HCT116 (cell line): ENCODE measurements around the gene GRIK3. TPM values are rescaled to one million over a fixed set of nuclear protein-coding genes. Genes with fewer than 3 reads are reported as not detected.

Experiments
- ATAC-seq: fragments of 200-7000 bp; cut with Tn5 transposase; 2 replicates; pipeline ENCODE4 v1.9.1; 2020; ENCODE audit warnings: mild to moderate bottlenecking, moderate library complexity
- BruUV-seq: library from RNA; stranded (reverse); fragments of 400-500 nt; replicated peaks from 2 replicates; lab custom pipeline; 2021; lab: Mats Ljungman, UMichigan
- CTCF ChIA-PET: fragments of 300-600 bp; sonication (Branson Sonifier 250); formaldehyde crosslinking; loops from one replicate; lab custom pipeline; 2021; ENCODE audit warnings: antibody characterized with exemption; lab: Charles Lee
- POLR2A ChIA-PET: fragments of 300-600, 350-600 bp; sonication (Branson Sonifier 250); formaldehyde crosslinking; loops from one replicate; lab custom pipeline; 2021; ENCODE audit warnings: antibody characterized with exemption; lab: Charles Lee
- RAD21 ChIA-PET, 2 experiments: fragments of 300-600 bp; sonication (Branson Sonifier 250); formaldehyde crosslinking; loops; one replicate each; lab custom pipeline; 2023; ENCODE audit warnings: low total read pairs in 2 of 2; ENCODE audit not compliant: uncharacterized antibody in 2 of 2, unreplicated experiment in 2 of 2, low non-redundant PET in 1 of 2; lab: Charles Lee
- DNase-seq: peaks from one replicate; pipeline ENCODE4 v3.0.0-alpha.2; 2010; ENCODE audit warnings: low read depth, low spot score
- H2AFZ ChIP-seq: fragments of 200-600 bp; shearing (Covaris generic), sonication (generic); 2 replicates; pipeline ENCODE4 v1.6.1; 2017; ENCODE audit warnings: low read depth, mixed run types, mixed read lengths, antibody characterized with exemption, low read length; ENCODE audit not compliant: poor library complexity, severe bottlenecking
- H3K27ac ChIP-seq: 2 replicates; pipeline ENCODE4 v1.5.1; 2012; ENCODE audit warnings: low read depth, low read length
- H3K27me3 ChIP-seq: fragments of 200-600 bp; sonication (generic); 2 replicates; pipeline ENCODE4 v1.6.1; 2016; ENCODE audit warnings: mixed run types, low read length, mixed read lengths; ENCODE audit not compliant: insufficient read depth
- H3K36me3 ChIP-seq, 2 experiments: fragments of 200-500 bp in 1 of 2; fragments of 200-600 bp in 1 of 2; sonication (Bioruptor generic) in 1 of 2; sonication (generic) in 1 of 2; 2 replicates each; pipeline versions ENCODE4 v1.5.1 to v1.6.1; 2014 to 2016; ENCODE audit warnings: low read length in 2 of 2, inconsistent platforms in 1 of 2, mixed read lengths in 1 of 2, mixed run types in 1 of 2; ENCODE audit not compliant: insufficient read depth in 2 of 2, control insufficient read depth in 1 of 2
- H3K4me1 ChIP-seq, 2 experiments: fragments of 200-600 bp in 1 of 2; sonication (generic) in 1 of 2; 2 replicates each; pipeline versions ENCODE4 v1.5.1 to v1.6.1; 2012 to 2017; ENCODE audit warnings: low read length in 2 of 2, inconsistent platforms in 1 of 2, mild to moderate bottlenecking in 1 of 2, mixed read lengths in 1 of 2, mixed run types in 1 of 2, moderate library complexity in 1 of 2; ENCODE audit not compliant: insufficient read depth in 2 of 2, control insufficient read depth in 1 of 2
- H3K4me2 ChIP-seq: fragments of 200-600 bp; sonication (generic); 2 replicates; pipeline ENCODE4 v1.6.1; 2017; ENCODE audit warnings: mixed run types, low read length, mixed read lengths
- H3K4me3 ChIP-seq, 2 experiments: fragments of 200-600 bp in 1 of 2; sonication (generic) in 1 of 2; replicated peaks in 1 of 2; 2 replicates each; pipeline ENCODE4 v1.5.1; 2011 to 2016; ENCODE audit warnings: low read length in 2 of 2, control low read depth in 1 of 2, low read depth in 1 of 2, mild to moderate bottlenecking in 1 of 2, mixed read lengths in 1 of 2, mixed run types in 1 of 2
- H3K79me2 ChIP-seq: fragments of 200-600 bp; sonication (generic); 2 replicates; pipeline ENCODE4 v1.6.1; 2017; ENCODE audit warnings: mild to moderate bottlenecking, mixed run types, low read length, moderate library complexity, mixed read lengths; ENCODE audit not compliant: insufficient read depth
- H3K9ac ChIP-seq: fragments of 200-600 bp; sonication (generic); 2 replicates; pipeline ENCODE4 v1.6.1; 2016; ENCODE audit warnings: low read length, mixed read lengths
- H3K9me2 ChIP-seq: fragments of 200-600 bp; sonication (generic), shearing (Covaris generic); 2 replicates; pipeline ENCODE4 v1.6.1; 2017; ENCODE audit warnings: mixed run types, mild to moderate bottlenecking, moderate library complexity; ENCODE audit not compliant: insufficient read depth
- H3K9me3 ChIP-seq, 2 experiments: fragments of 200-500 bp in 1 of 2; fragments of 200-600 bp in 1 of 2; sonication (Bioruptor generic) in 1 of 2; sonication (generic) in 1 of 2; 2 replicates each; pipeline ENCODE4 v1.6.1; 2014 to 2017; ENCODE audit warnings: low read length in 2 of 2, mixed read lengths in 2 of 2, inconsistent platforms in 1 of 2, low read depth in 1 of 2, mild to moderate bottlenecking in 1 of 2, mixed run types in 1 of 2, moderate library complexity in 1 of 2; ENCODE audit not compliant: control insufficient read depth in 1 of 2, insufficient read depth in 1 of 2
- H4K20me1 ChIP-seq: fragments of 200-600 bp; sonication (generic), shearing (Covaris generic); 2 replicates; pipeline ENCODE4 v1.6.1; 2017; ENCODE audit warnings: mixed run types, mild to moderate bottlenecking, moderate library complexity; ENCODE audit not compliant: insufficient read depth
- CEBPB ChIP-seq: IDR thresholded peaks from 2 replicates; pipeline ENCODE4 v1.6.1; 2012; ENCODE audit warnings: low read depth
- EGR1 ChIP-seq: IDR thresholded peaks from 2 replicates; pipeline ENCODE4 v1.6.1; 2012; ENCODE audit warnings: low read depth
- EZH2 ChIP-seq: fragments of 200-600 bp; sonication (generic); IDR thresholded peaks from 2 replicates; pipeline ENCODE4 v1.6.1; 2017; ENCODE audit warnings: antibody characterized with exemption, mixed run types
- EZH2phosphoT487 ChIP-seq: fragments of 200-600 bp; IDR thresholded peaks from 2 replicates; pipeline ENCODE4 v1.6.1; 2018; ENCODE audit warnings: antibody characterized with exemption, borderline replicate concordance
- FOSL1 ChIP-seq: IDR thresholded peaks from 2 replicates; pipeline ENCODE4 v1.6.1; 2012; ENCODE audit warnings: low read depth
- JUND ChIP-seq: IDR thresholded peaks from 2 replicates; pipeline ENCODE4 v1.6.1; 2012
- POLR2A ChIP-seq: IDR thresholded peaks from 2 replicates; pipeline ENCODE4 v1.7.0; 2011; ENCODE audit warnings: borderline replicate concordance; ENCODE audit not compliant: insufficient read depth, insufficient read length; ENCODE audit errors: extremely low read depth
- POLR2AphosphoS5 ChIP-seq: IDR thresholded peaks from 2 replicates; pipeline ENCODE4 v1.6.1; 2011; ENCODE audit warnings: mild to moderate bottlenecking, low read depth, low read length, moderate library complexity
- SIN3A ChIP-seq: IDR thresholded peaks from 2 replicates; pipeline ENCODE4 v1.6.1; 2012; ENCODE audit warnings: low read depth
- SP1 ChIP-seq: IDR thresholded peaks from 2 replicates; pipeline ENCODE4 v1.6.1; 2012; ENCODE audit warnings: low read depth
- SRF ChIP-seq: IDR thresholded peaks from 2 replicates; pipeline ENCODE4 v1.6.1; 2012; ENCODE audit warnings: low read depth
- TCF7L2 ChIP-seq: IDR thresholded peaks from 2 replicates; pipeline ENCODE4 v1.7.0; 2011; ENCODE audit warnings: borderline replicate concordance, inconsistent platforms; ENCODE audit not compliant: insufficient read depth, insufficient read length; ENCODE audit errors: extremely low read depth
- YY1 ChIP-seq: IDR thresholded peaks from 2 replicates; pipeline ENCODE4 v1.6.1; 2011; ENCODE audit warnings: low read length, low read depth, moderate library complexity, mild to moderate bottlenecking; ENCODE audit not compliant: insufficient replicate concordance; ENCODE audit errors: extremely low read depth
- ZFX ChIP-seq: fragments of 450-650 bp; IDR thresholded peaks from 2 replicates; pipeline ENCODE4 v1.6.1; 2017
- ZNF274 ChIP-seq: fragments of 200-500 bp; sonication (Bioruptor generic); IDR thresholded peaks from 2 replicates; pipeline ENCODE4 v1.6.1; 2014; ENCODE audit warnings: mild to moderate bottlenecking, low read depth, low read length, inconsistent platforms
- intact Hi-C: fragments of 100-400 bp; cut with micrococcal nuclease; formaldehyde crosslinking; loops from 2 replicates; pipeline ENCODE4 v1.10.0; 2022
- total RNA-seq: library from RNA; stranded (reverse); gene quantifications from one replicate; pipeline ENCODE4 v1.2.1, GENCODE V29; 2021; ENCODE audit not compliant: unreplicated experiment
- TF ChIP-seq, protein P1 (sequence below): IDR thresholded peaks from 2 replicates; pipeline ENCODE4 v1.6.1; 2012
- TF ChIP-seq, protein P2 (sequence below): IDR thresholded peaks from 2 replicates; pipeline ENCODE4 v1.6.1; 2012
- TF ChIP-seq, protein P3 (sequence below): IDR thresholded peaks from 2 replicates; pipeline ENCODE4 v1.6.1; 2011; ENCODE audit warnings: mild to moderate bottlenecking, low read length, moderate library complexity; ENCODE audit not compliant: insufficient replicate concordance; ENCODE audit errors: extremely low read depth
- TF ChIP-seq, protein P4 (sequence below): IDR thresholded peaks from 2 replicates; pipeline ENCODE4 v1.6.1; 2012; ENCODE audit warnings: low read depth

The GRIK3 gene
- total RNA-seq, 1 experiment from 2014 or later = not detected

DNA sequence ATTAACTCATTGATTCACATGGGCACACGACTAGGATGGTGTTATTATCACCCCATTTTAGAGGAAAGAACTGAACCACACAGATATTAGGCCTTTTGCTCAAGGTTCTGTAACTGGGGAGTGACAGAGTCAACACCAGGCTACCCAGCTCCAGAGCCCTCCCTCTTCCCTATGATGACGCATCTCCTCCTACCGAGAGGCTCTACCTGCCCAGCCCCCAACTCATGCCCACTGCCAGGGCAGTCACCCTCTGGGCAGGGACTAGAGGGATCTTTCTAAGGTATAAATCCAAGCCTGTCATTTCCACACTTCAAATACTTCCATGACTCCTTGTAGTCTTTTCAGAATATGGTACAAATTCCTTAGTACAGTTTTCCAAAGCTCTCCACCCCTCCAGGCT lies 171.3 kb downstream of the GRIK3 start:
- Histone ChIP-seq H3K36me3 (no peaks in the 10 kb centered on the region), H3K4me2 (no peak overlapping the region), H3K79me2 (no peaks in the 10 kb centered on the region), H3K27me3 (peaks cover 45% of the 10 kb centered on the region), H3K4me3 (no peak overlapping the region), H3K9me3 (no peaks in the 10 kb centered on the region), H3K9me2 (no peaks in the 10 kb centered on the region), H3K9ac (no peak overlapping the region), H3K27ac (no peak overlapping the region), H2AFZ (no peak overlapping the region), H4K20me1 (no peaks in the 10 kb centered on the region), H3K4me1 (no peaks in the 10 kb centered on the region)
- ATAC-seq (no peak), DNase-seq (no peak)
- no peak for TF ChIP-seq JUND
- TF ChIP-seq SIN3A = no peak
- no peak for TF ChIP-seq TCF7L2
- TF ChIP-seq EGR1 = no peak
- TF ChIP-seq ZFX = no peak
- no peak for TF ChIP-seq EZH2phosphoT487
- TF ChIP-seq, protein P1, sequence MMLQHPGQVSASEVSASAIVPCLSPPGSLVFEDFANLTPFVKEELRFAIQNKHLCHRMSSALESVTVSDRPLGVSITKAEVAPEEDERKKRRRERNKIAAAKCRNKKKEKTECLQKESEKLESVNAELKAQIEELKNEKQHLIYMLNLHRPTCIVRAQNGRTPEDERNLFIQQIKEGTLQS = no peak
- TF ChIP-seq POLR2A = no peak
- no peak for TF ChIP-seq FOSL1
- TF ChIP-seq EZH2 = no peak
- TF ChIP-seq, protein P2, sequence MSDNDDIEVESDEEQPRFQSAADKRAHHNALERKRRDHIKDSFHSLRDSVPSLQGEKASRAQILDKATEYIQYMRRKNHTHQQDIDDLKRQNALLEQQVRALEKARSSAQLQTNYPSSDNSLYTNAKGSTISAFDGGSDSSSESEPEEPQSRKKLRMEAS = no peak
- TF ChIP-seq YY1 = no peak
- TF ChIP-seq, protein P3, sequence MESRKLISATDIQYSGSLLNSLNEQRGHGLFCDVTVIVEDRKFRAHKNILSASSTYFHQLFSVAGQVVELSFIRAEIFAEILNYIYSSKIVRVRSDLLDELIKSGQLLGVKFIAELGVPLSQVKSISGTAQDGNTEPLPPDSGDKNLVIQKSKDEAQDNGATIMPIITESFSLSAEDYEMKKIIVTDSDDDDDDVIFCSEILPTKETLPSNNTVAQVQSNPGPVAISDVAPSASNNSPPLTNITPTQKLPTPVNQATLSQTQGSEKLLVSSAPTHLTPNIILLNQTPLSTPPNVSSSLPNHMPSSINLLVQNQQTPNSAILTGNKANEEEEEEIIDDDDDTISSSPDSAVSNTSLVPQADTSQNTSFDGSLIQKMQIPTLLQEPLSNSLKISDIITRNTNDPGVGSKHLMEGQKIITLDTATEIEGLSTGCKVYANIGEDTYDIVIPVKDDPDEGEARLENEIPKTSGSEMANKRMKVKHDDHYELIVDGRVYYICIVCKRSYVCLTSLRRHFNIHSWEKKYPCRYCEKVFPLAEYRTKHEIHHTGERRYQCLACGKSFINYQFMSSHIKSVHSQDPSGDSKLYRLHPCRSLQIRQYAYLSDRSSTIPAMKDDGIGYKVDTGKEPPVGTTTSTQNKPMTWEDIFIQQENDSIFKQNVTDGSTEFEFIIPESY = no peak
- no peak for TF ChIP-seq ZNF274
- no peak for TF ChIP-seq SRF
- no peak for TF ChIP-seq CEBPB
- TF ChIP-seq, protein P4, sequence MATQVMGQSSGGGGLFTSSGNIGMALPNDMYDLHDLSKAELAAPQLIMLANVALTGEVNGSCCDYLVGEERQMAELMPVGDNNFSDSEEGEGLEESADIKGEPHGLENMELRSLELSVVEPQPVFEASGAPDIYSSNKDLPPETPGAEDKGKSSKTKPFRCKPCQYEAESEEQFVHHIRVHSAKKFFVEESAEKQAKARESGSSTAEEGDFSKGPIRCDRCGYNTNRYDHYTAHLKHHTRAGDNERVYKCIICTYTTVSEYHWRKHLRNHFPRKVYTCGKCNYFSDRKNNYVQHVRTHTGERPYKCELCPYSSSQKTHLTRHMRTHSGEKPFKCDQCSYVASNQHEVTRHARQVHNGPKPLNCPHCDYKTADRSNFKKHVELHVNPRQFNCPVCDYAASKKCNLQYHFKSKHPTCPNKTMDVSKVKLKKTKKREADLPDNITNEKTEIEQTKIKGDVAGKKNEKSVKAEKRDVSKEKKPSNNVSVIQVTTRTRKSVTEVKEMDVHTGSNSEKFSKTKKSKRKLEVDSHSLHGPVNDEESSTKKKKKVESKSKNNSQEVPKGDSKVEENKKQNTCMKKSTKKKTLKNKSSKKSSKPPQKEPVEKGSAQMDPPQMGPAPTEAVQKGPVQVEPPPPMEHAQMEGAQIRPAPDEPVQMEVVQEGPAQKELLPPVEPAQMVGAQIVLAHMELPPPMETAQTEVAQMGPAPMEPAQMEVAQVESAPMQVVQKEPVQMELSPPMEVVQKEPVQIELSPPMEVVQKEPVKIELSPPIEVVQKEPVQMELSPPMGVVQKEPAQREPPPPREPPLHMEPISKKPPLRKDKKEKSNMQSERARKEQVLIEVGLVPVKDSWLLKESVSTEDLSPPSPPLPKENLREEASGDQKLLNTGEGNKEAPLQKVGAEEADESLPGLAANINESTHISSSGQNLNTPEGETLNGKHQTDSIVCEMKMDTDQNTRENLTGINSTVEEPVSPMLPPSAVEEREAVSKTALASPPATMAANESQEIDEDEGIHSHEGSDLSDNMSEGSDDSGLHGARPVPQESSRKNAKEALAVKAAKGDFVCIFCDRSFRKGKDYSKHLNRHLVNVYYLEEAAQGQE = no peak
- no peak for TF ChIP-seq SP1
- no peak for TF ChIP-seq POLR2AphosphoS5
- no TSS peak for BruUV-seq
- POLR2A ChIA-PET = no interaction called here
- CTCF ChIA-PET = interaction anchor here (1.0 to 1.5 kb wide), 2 partner anchors 8 to 12 kb away, joined by 3 to 5 read pairs; no protein-coding TSS in a partner anchor
- intact Hi-C loops = no loop called here
- RAD21 ChIA-PET = no interaction called here
